A673 (cell line): Measurements from ENCODE around the gene NBR1.

ENCODE experiments used
- CTCF ChIP-seq: fragments of 300-800, 200-600 bp; sonication (generic); conservative IDR thresholded peaks from 2 replicates; pipeline ENCODE4 v1.5.1; 2017; ENCODE audit warnings: low read depth, mild to moderate bottlenecking, antibody characterized with exemption, low read length, moderate library complexity, mixed read lengths
- EZH2 ChIP-seq: fragments of 200-600 bp; sonication (generic); IDR thresholded peaks from 2 replicates; pipeline ENCODE4 v1.6.1; 2017; ENCODE audit warnings: borderline replicate concordance, low read depth, mild to moderate bottlenecking, mixed read lengths, antibody characterized with exemption, low read length; ENCODE audit not compliant: poor library complexity, severe bottlenecking

GRCh38 chr17:43216762-43217613 lies 46.0 kb downstream of the NBR1 start:
- TF ChIP-seq CTCF (no peak), EZH2 (no peak)
